Omental fat pad (tissue), 4 donors: ENCODE data around the gene ADCY9. TPM values are rescaled to one million over a fixed set of nuclear protein-coding genes. Genes with fewer than 3 reads are reported as not detected.

Experiments used
- ATAC-seq: fragments of 150-250 bp; one replicate; pipeline ENCODE4 v1.9.1; 2016; ENCODE audit warnings: mild to moderate bottlenecking, moderate library complexity; ENCODE audit not compliant: low FRiP score
- DNase-seq: peaks from one replicate; pipeline ENCODE4 v3.0.0-alpha.2; 2019; ENCODE audit warnings: low spot score
- total RNA-seq, 4 donors: library from RNA; depleted of rRNA; stranded (reverse); fragments of >200 nt; gene quantifications; one replicate each; pipeline ENCODE4 v1.1.0, GENCODE V29; 2016
- TF ChIP-seq, protein P1 (sequence below), 3 donors: fragments of 450-650 bp; IDR thresholded peaks; one replicate each; pipeline ENCODE4 v1.5.1; 2016 to 2017; ENCODE audit warnings: antibody characterized with exemption in 3 of 3, mild to moderate bottlenecking in 3 of 3, moderate library complexity in 2 of 3

The ADCY9 gene
- total RNA-seq, 4 donors from 2014 or later = 8.5 to 16.6 (median 11.5) TPM

DNA sequence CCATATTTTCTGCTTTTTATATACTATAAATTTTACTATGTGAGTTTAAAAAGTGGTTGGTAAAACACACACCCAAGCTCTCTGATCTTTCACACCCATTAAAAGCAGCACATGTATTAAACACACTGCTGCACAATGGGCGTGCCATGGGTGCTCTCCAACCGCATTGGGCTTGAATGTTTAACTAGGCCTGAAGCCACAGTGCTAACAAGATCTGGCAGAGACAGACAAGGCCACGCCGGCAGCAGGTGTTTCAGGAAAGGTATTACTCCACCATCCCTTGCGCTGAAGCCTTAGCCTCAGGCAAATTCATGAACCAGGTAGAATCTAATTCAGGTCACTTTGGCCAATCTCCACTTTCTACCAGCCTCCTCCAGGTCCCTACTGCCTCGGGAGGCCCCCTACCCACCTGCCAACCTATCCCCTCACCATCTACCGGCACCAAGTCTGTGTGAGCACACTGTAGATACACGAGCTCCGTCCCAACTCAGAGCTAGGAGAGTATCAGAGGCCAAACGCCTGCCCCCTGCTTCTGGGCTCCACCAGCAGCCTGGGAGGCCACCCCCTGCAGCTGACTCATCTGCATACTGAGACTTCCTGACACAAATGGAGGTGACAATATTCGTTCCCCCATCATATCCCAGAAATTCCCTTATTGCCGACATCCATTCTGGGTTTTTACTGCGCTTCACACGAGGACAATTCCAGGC, 95.0 kb downstream of the ADCY9 start:
- TF ChIP-seq, protein P1, sequence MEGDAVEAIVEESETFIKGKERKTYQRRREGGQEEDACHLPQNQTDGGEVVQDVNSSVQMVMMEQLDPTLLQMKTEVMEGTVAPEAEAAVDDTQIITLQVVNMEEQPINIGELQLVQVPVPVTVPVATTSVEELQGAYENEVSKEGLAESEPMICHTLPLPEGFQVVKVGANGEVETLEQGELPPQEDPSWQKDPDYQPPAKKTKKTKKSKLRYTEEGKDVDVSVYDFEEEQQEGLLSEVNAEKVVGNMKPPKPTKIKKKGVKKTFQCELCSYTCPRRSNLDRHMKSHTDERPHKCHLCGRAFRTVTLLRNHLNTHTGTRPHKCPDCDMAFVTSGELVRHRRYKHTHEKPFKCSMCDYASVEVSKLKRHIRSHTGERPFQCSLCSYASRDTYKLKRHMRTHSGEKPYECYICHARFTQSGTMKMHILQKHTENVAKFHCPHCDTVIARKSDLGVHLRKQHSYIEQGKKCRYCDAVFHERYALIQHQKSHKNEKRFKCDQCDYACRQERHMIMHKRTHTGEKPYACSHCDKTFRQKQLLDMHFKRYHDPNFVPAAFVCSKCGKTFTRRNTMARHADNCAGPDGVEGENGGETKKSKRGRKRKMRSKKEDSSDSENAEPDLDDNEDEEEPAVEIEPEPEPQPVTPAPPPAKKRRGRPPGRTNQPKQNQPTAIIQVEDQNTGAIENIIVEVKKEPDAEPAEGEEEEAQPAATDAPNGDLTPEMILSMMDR (IDR thresholded peaks at IDR 0.05) = no peak
- no peak for ATAC-seq

GRCh38 chr16:4019371-4019791, 96.9 kb downstream of the ADCY9 start:
- no peak for ATAC-seq

More for the DNA sequence above, 95.0 kb downstream of the ADCY9 start:
- DNase-seq = no peak

GRCh38 chr16:4018391-4018790, 97.9 kb downstream of the ADCY9 start:
- ATAC-seq (no peak), DNase-seq (no peak)
- TF ChIP-seq, protein P1 (IDR thresholded peaks at IDR 0.05) = no peak

More at GRCh38 chr16:4019371-4019791, 96.9 kb downstream of the ADCY9 start:
- TF ChIP-seq, protein P1 (IDR thresholded peaks at IDR 0.05) = no peak
- no peak for DNase-seq

DNA sequence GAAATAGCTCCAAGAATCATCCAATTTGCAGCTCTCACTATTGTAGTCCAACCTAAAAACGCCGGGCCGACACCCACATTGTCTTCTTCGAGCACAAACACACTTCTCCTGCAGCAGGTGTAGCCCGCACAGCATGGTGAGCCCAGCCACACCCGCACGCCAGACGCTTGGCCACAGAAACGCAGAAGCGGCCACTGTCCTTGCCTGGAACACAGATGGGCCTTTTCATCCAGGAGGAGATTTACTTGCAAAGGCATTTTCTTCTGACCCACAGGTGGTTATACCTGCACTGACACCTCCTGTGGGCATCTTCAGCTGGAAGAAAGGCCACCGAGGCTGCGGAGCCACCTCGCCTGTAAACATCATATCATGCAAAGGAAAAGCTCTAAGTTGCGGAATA, 98.4 kb downstream of the ADCY9 start:
- ATAC-seq (no peak), DNase-seq (no peak)
- TF ChIP-seq, protein P1 (IDR thresholded peaks at IDR 0.05) = no peak

DNA sequence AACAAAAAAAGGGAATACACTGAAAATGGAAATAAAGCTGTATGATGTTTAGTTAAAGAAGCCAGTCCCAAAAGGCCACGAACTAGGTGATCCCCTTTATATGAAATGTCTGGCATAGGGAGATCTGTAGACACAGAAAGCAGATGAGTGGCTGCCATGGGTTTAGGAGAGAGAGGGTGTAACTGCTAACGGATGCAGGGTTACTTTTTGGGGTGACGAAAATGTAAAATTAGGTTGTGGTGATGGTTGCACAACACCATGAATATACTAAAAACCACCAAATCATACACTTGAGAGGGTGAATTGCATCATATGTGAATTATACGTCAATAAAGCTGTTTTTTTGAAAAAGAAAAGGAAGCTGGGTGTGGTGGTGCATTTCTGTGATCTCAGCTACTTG, 99.6 kb downstream of the ADCY9 start:
- ATAC-seq (no peak), DNase-seq (no peak)
- TF ChIP-seq, protein P1 (IDR thresholded peaks at IDR 0.05) = no peak

- no peak for DNase-seq
- ATAC-seq = no peak
- TF ChIP-seq, protein P1 (IDR thresholded peaks at IDR 0.05) = no peak
These were observed 100.3 kb downstream of the ADCY9 start for GRCh38 chr16:4016005-4016352.
